ENCODE measurements around the gene NUBP2.

The NUBP2 gene

GRCh38 chr16:1768767-1769401 lies 13.9 kb upstream of the NUBP2 start:
- DNase-seq (ENCODE audit: low spot score) = no peak
- in situ Hi-C loops (cut with MboI; ENCODE audit: low pct_unique_long_range_greater_than_20kb, low sequenced_read_pairs, unreplicated experiment) = no loop called here
- no peak for TF ChIP-seq CTCF (IDR thresholded peaks at IDR 0.05; ENCODE audit: extremely low read depth, insufficient read depth, missing control alignments)

DNA sequence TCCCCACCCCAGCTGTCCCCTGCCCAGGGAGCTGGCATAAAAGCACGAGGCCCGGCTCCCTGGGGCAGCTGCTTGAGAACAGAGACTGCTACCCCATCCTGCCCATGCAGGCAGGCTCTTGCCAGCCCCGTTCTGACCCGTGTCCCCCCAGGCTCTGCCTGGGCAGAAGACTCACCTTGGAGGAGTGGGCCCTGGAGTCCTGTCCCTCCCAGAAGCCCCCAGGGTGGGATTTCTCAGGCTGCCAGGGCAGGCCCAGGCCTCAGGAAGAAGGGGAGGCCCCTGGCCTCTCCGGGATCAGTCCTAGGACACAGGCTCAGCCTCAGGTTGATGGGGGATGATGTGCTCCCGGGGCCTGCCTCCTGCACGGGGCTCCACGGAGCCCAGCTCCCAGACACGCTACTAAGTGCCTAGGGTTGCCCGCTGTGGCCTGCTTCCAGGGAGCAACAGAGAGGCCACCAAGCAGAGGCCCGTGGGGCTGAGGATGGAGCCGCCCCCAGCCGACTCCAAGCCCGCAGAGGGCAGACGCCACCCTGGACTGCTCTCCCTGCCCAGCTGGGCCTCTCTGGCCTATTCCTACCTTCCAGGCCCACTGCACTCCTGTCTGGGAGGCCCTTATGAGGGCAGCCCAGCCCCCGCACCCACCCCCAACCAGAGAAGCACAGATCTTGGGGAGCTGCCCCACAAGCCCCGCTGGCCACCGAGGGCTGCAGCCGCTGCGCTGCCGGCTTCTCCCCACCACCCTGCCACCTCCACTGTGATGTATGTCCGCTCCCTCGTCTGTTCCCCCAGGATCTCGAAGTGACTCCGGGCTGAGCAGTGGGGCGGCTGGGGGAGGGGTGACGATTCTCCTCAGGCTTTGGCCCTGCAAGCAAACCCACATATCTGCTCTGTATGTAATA lies 13.1 kb upstream of the NUBP2 start:
- no peak for TF ChIP-seq CTCF (IDR thresholded peaks at IDR 0.05; ENCODE audit: extremely low read depth, insufficient read depth, missing control alignments)
- in situ Hi-C loops (cut with MboI; ENCODE audit: low pct_unique_long_range_greater_than_20kb, low sequenced_read_pairs, unreplicated experiment) = no loop called here
- DNase-seq (ENCODE audit: low spot score) = no peak

DNA sequence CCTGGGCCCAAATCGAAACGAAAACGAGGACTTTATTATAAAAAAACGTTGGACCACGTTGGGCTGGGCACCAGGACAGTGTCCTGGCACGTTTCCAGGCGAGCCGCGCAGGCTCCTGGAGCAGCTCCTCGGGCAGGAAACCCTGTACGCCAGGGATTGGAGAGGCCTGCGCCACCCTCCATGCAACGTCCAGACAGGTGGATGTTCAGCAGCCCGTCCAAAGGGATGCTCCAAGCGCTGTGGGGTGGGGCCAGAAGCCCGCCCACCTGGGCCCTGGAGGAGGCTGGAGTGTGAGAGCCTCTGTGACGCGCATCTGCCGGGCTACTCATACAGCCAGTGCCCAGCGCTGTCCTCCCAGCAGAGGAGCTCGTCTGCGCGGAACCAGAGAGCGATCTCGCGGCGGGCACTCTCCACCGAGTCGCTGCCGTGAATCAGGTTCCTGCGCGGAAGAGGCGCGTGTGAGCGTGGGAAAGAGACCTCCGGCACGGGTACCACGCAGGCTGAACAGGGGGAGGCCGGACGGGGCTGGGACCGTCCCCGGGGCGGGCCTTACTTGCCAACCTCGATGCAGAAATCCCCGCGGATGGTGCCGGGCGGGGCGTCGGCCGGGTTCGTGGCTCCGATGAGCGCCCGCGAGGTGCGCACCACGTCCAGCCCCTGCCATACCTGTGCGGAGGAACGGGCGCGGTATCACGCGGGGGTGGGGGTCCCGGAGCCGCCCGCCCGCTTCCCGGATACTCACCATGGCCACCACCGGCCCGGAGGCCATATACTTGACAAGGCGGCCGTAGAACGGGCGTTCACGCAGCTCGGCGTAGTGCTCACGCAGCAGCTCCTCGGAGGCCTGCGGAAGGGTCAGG lies 12.2 kb upstream of the NUBP2 start:
- peak; percentile 86 for DNase-seq (ENCODE audit: low spot score)
- in situ Hi-C loops (cut with MboI; ENCODE audit: low pct_unique_long_range_greater_than_20kb, low sequenced_read_pairs, unreplicated experiment) = no loop called here
- no peak for TF ChIP-seq CTCF (IDR thresholded peaks at IDR 0.05; ENCODE audit: extremely low read depth, insufficient read depth, missing control alignments)

DNA sequence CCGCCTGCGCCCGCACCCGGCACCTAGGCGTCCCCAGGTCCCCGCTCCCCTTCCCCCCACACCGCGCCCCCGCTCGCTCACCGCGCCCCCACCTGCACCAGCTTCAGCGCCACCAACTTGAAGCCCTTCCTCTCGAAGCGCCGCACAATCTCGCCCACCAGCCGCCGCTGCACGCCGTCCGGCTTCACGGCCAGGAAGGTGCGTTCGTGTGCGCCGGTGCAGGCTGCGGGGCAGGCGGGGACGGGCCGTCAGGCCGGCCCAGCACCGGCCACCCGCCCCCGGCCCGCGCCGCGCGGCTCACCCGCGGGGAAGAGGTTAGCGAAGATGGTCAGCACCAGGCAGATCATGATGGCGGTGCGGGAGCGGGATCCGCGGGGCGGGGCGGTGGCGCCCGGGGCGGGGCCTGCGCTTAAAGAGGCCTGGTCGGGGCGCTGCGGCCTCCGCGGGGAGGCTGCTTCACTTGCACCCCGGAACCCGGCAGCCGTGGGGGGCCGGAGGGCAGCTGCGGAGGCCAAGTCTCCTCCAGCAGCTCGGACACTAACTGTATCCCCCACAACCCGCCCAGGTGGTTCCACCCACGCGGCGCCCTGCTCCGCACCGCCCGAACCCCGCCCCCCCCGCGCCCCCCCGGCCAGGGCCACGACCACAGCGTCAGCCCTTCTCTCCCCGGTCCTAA lies 11.4 kb upstream of the NUBP2 start, which contains the start of gene NME3:
NME3 (minus strand) TSS at position 356 of the 676 bp plus-strand sequence; CDS start at position 347, 9 bp downstream.
- peak; percentile 95 for DNase-seq (ENCODE audit: low spot score)
- no peak for TF ChIP-seq CTCF (IDR thresholded peaks at IDR 0.05; ENCODE audit: extremely low read depth, insufficient read depth, missing control alignments)
- in situ Hi-C loops (cut with MboI; ENCODE audit: low pct_unique_long_range_greater_than_20kb, low sequenced_read_pairs, unreplicated experiment) = no loop called here

DNA sequence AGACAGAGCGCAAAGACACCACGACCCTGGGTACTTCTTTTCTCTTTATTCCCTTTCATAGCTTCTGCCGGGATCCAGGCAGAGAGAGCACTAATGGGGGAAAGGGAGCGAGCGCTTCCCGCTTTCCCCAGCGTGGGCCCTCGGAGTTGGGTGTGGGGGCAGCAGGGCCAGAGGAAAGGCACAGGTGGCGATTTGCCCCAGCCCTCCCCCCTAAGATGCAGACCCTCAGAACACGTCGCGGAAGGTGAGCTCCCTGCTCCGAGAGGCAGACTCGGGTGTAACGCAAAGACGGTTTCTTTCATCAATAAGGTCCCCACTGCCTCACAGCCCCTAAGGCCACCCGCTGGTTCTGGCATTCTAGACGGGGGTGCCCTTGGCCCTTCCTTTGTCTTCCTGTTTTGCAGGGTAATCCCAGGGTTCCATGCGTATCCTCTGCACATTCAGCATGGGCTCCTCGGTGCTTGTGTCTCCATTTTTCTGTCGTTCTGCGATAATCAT lies 10.8 kb upstream of the NUBP2 start:
- in situ Hi-C loops (cut with MboI; ENCODE audit: low pct_unique_long_range_greater_than_20kb, low sequenced_read_pairs, unreplicated experiment) = no loop called here
- no peak for DNase-seq (ENCODE audit: low spot score)
- no peak for TF ChIP-seq CTCF (IDR thresholded peaks at IDR 0.05; ENCODE audit: extremely low read depth, insufficient read depth, missing control alignments)

All from GM13977 (cell line).